ENCODE measurements around the gene ZFYVE21. TPM values are rescaled to one million over a fixed set of nuclear protein-coding genes. Genes with fewer than 3 reads are reported as not detected.

Gene ZFYVE21
- total RNA-seq, 4 donors from 2014 or later = 128 to 268 (median 205) TPM

- no peaks in the 10 kb centered on the region for H3K27me3 ChIP-seq
- H3K4me3 ChIP-seq = no peak overlapping the region
- H3K27ac ChIP-seq = peak overlapping the region in 1 of 4 donors; percentile 68
- H3K9me3 ChIP-seq = no peaks in the 10 kb centered on the region
- H3K36me3 ChIP-seq = peaks cover 0 to 75% of the 10 kb centered on the region in 2 donors
- no peak for ATAC-seq
- no peak for TF ChIP-seq EP300 (IDR thresholded peaks at IDR 0.05)
- no peak for TF ChIP-seq CTCF (IDR thresholded peaks at IDR 0.05)
- TF ChIP-seq POLR2A (IDR thresholded peaks at IDR 0.05) = no peak
- TF ChIP-seq POLR2AphosphoS5 (IDR thresholded peaks at IDR 0.05) = no peak
- peaks cover 9 to 100% (median 28%) of the 10 kb centered on the region in 3 donors for H3K4me1 ChIP-seq
- no CpG with 5 or more reads among the region's 53 CpGs for WGBS, 2 donors (ENCODE audit: low coverage in 1 of 2)
Measured at GRCh38 chr14:103727313-103727980, 11.8 kb downstream of the ZFYVE21 start.

- Histone ChIP-seq H3K36me3 (peaks cover 0 to 82% of the 10 kb centered on the region in 2 donors), H3K27me3 (no peaks in the 10 kb centered on the region), H3K9me3 (no peaks in the 10 kb centered on the region), H3K4me1 (peaks cover 9 to 100% (median 24%) of the 10 kb centered on the region in 3 donors), H3K4me3 (no peak overlapping the region), H3K27ac (peak overlapping the region in 1 of 4 donors; percentile 68)
- WGBS, 2 donors (ENCODE audit: low coverage in 1 of 2) = 74% methylated on average over 7 of the region's 19 CpGs; no CpG with 5 or more reads in 1 of the 2 donors
- TF ChIP-seq POLR2A (IDR thresholded peaks at IDR 0.05) (no peak), POLR2AphosphoS5 (IDR thresholded peaks at IDR 0.05) (no peak), EP300 (IDR thresholded peaks at IDR 0.05) (no peak), CTCF (IDR thresholded peaks at IDR 0.05) (no peak)
- ATAC-seq = no peak
Measured at GRCh38 chr14:103728141-103728540, 12.5 kb downstream of the ZFYVE21 start.

GRCh38 chr14:103728721-103729120 is 13.1 kb downstream of the ZFYVE21 start:
- Histone ChIP-seq H3K27me3 (no peaks in the 10 kb centered on the region), H3K9me3 (no peaks in the 10 kb centered on the region), H3K4me3 (no peak overlapping the region), H3K27ac (peak overlapping the region in 1 of 4 donors; percentile 68), H3K36me3 (peaks cover 0 to 88% of the 10 kb centered on the region in 2 donors), H3K4me1 (peaks cover 4 to 100% (median 18%) of the 10 kb centered on the region in 3 donors)
- WGBS, 2 donors (ENCODE audit: low coverage in 1 of 2) = 71 to 76% methylated on average over 6 to 8 of the region's 12 CpGs
- TF ChIP-seq CTCF (IDR thresholded peaks at IDR 0.05) (no peak), POLR2AphosphoS5 (IDR thresholded peaks at IDR 0.05) (no peak), EP300 (IDR thresholded peaks at IDR 0.05) (no peak), POLR2A (IDR thresholded peaks at IDR 0.05) (no peak)
- no peak for ATAC-seq

- H3K9me3 ChIP-seq = no peaks in the 10 kb centered on the region
- no peak for TF ChIP-seq POLR2A (IDR thresholded peaks at IDR 0.05)
- TF ChIP-seq CTCF (IDR thresholded peaks at IDR 0.05) = no peak
- H3K36me3 ChIP-seq = peaks cover 0 to 97% of the 10 kb centered on the region in 2 donors
- H3K4me3 ChIP-seq = no peak overlapping the region
- H3K4me1 ChIP-seq = peaks cover 0 to 100% (median 10%) of the 10 kb centered on the region in 3 donors
- WGBS, 2 donors (ENCODE audit: low coverage in 1 of 2) = 80 to 81% methylated on average over 1 to 15 of the region's 24 CpGs
- ATAC-seq = no peak
- peak overlapping the region in 3 of 4 donors; percentile 4 to 68 (median 42) for H3K27ac ChIP-seq
- H3K27me3 ChIP-seq = no peaks in the 10 kb centered on the region
Measured at GRCh38 chr14:103729496-103730448, 14.2 kb downstream of the ZFYVE21 start.

Measured in gastroesophageal sphincter (tissue), 4 donors.